WI38 (cell line): ENCODE measurements around the gene MAGEB17.

Experiments used
- H3K4me3 ChIP-seq: 2 replicates; pipeline ENCODE4 v1.5.1; 2011; ENCODE audit warnings: low read depth, mild to moderate bottlenecking, control low read depth, low read length
- CTCF ChIP-seq: IDR thresholded peaks from 2 replicates; pipeline ENCODE4 v1.5.1; 2012; ENCODE audit warnings: low read depth, mild to moderate bottlenecking, control low read depth, low read length

The MAGEB17 gene

GRCh38 chrX:16134936-16135335 is 32.3 kb upstream of the MAGEB17 start:
- TF ChIP-seq CTCF: no peak
- H3K4me3 ChIP-seq: no peak overlapping the region

GRCh38 chrX:16136080-16136479 is 31.2 kb upstream of the MAGEB17 start:
- no peak for TF ChIP-seq CTCF
- no peak overlapping the region for H3K4me3 ChIP-seq

DNA sequence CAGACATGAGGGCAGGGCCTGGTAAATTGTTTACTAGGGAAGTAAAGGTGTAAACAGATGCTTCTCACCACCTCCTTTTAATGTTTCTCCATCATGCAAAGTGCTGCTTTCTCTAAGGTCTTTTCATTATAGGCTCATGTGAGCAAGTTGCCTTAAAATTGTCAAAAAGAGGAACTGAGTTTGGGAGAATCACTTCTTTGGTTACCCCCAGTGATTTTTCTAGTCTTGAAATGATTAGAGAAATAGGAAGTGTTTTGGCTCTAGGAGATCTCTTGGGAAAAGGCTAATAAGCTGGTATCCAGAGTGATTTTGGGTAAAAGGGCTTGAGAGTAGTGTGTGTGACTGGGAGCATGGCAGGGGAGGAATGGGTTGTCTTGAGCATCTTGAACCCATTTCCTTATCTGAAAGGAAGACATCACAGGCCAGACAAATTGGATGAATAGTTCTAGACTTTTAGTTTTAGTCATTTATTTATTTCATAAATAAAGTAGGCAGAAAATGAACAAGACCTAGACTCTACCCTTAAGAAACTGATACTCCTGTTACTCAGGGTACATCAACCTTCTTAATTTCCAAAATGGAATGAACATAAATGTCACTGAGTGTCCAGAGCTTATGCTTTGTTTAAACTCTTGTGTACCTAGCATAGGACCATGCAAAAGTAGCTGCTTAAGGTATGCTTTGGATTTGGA is 29.7 kb upstream of the MAGEB17 start:
- no peak overlapping the region for H3K4me3 ChIP-seq
- TF ChIP-seq CTCF: no peak

GRCh38 chrX:16138108-16138427 is 29.2 kb upstream of the MAGEB17 start:
- no peak overlapping the region for H3K4me3 ChIP-seq
- no peak for TF ChIP-seq CTCF

GRCh38 chrX:16140448-16140847 is 26.8 kb upstream of the MAGEB17 start:
- TF ChIP-seq CTCF: no peak
- no peak overlapping the region for H3K4me3 ChIP-seq

- no peak for TF ChIP-seq CTCF
- no peak overlapping the region for H3K4me3 ChIP-seq
These were observed 26.3 kb upstream of the MAGEB17 start for GRCh38 chrX:16140983-16141382.

- no peak overlapping the region for H3K4me3 ChIP-seq
- no peak for TF ChIP-seq CTCF
These were observed 25.6 kb upstream of the MAGEB17 start for GRCh38 chrX:16141422-16142245.
